GM12891 (cell line): ENCODE measurements around the gene YIF1B.

Source experiments
- POLR2A ChIP-seq: IDR thresholded peaks from 2 replicates; pipeline ENCODE4 v1.6.1; 2011; ENCODE audit warnings: low read depth, low read length, control low read depth
- POLR2AphosphoS5 ChIP-seq: IDR thresholded peaks from 2 replicates; pipeline ENCODE4 v1.6.1; 2011; ENCODE audit warnings: low read depth, low read length, control low read depth
- TAF1 ChIP-seq: IDR thresholded peaks from 2 replicates; pipeline ENCODE4 v1.6.1; 2011; ENCODE audit warnings: low read depth, low read length, control low read depth

DNA sequence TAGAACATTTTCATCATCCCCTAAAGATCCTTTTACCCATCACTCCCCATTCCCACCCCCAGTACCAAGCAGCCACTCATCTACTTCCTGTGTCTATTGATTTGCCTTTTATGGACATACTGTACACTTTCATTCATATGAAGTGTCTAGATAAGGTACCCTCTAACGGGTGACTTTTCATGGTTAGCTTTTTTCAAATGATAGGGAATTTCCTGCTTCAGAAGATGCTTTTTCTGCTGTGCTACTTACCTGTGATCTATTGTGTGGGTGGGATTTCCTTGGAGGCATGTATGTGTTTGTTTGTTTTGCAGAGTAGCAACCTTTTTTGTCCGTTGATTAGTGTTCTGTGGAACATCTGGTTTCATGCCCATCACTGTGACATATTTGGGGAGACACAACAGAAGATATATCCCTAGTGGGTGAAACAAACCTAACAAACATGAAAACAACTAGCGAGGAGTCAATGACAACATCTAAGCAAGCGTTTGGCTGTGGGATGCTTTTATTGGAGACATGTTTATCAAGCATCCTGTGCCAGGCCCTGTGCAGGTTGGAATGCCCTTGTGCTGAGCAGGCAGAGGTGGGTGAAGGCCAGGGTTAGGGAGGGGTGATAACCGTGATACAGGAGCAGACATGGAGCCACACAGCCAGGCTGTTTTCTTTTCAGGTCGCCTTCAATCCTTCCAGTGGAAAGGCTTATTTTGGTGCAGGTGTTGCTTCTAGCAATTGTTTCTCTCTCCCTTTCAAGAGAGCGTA, 33.8 kb downstream of the YIF1B start:
- TF ChIP-seq TAF1 (no peak), POLR2A (no peak), POLR2AphosphoS5 (no peak)
